NOMO-1 treated with dmso at 0.1 percent for 144 hours (cell line): Measurements from ENCODE around the gene ROBO1.
A peak's percentile ranks its signal among the peaks of the same experiment; 100 is the strongest.

ENCODE experiments used
- DNase-seq: peaks from one replicate; lab custom pipeline; 2025; ENCODE audit not compliant: unreplicated experiment; lab: John Stamatoyannopoulos, UW

The ROBO1 gene

DNA sequence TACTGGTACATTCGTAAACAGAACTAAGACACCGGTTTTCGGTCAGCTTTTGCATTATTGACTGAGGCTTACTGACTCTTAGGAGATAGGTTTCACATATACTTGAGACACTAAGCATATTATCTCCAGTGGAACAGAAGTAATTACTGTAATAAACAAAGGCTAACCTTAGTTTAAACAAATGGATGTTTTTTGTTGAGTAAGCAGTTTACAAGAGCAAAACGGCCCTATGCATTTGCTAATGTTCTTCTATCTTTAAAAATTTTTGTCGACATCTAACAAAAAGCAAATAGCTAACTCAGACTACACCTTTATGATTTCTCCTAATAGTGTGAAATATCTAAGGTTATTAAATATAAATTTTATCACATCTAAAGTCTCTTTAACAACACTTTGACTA, 664.5 kb downstream of the ROBO1 start:
- DNase-seq: no peak

DNA sequence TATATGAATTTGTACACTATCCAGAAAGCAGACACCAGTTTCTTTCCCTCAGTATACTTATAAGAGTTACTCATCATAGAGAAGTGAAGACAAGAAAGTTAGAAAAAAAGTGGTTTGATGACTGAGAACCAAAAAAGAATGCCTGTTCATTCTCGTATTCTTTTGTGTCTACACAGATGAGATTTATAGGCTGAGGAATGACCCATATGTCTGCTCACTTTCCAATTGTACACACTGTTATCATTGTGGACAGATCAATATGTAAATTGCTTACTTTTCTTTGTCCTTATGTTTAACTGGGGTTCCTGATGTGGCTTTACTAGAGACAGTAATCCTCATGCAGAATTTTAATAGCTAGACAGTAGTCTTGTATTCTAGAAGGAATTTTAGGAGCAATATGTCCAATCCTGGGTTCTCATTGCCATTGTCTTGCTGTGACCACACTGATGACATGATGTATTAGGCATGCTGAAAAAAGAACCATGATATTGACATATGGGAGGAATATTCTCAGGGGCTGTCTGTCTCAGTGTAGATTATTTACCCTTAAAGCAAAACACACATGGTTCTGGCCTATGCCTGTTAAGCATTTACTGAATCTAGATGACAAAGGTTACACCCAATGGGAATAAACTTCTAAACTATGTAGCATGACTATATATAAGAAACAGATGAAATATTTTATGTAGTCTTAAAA, 669.7 kb downstream of the ROBO1 start:
- DNase-seq: no peak

GRCh38 chr3:79094654-79095053, 673.1 kb downstream of the ROBO1 start:
- DNase-seq: no peak

DNA sequence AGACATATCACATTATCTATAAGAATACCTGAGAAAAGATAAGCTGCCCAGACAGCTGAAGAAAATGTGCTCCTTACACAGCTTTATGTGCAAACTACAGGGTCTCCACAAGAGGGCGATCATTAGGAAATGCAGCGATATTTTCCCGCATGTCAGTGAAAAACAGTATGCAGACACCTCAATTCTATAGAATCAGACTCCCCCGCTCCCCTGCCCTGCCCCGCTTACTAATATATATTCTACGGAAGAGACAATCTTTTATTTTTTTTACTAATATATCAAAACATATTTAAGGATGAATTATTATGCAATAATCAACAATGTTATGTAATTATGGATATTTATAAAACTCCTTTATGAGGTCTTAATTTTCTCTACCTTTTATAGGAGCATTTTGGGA, 681.3 kb downstream of the ROBO1 start:
- peak; percentile 53 for DNase-seq

DNA sequence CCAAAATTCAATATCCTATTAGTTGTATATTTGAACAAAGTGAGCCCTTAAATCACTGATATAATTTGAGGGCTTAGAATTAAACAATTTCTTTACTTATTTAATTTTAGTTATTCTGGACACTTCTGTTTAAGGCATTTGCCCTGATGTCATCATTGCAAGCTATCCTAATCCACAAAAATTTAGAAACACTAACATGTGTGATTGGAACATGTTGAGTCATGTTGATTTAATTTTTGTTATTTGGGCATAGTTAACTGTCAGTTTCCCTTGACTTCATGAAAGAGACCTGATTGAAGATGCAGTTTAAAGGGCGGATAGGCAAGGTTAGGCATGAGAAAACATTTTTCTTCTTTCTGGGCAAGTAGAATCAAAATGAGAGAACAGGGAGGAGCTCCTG, 682.6 kb downstream of the ROBO1 start:
- DNase-seq: no peak

GRCh38 chr3:79081335-79081734, 686.5 kb downstream of the ROBO1 start:
- DNase-seq: no peak

- DNase-seq: no peak
Observed at GRCh38 chr3:79074558-79074957, 693.2 kb downstream of the ROBO1 start.

GRCh38 chr3:79067734-79068133, 700.1 kb downstream of the ROBO1 start:
- DNase-seq: no peak

DNA sequence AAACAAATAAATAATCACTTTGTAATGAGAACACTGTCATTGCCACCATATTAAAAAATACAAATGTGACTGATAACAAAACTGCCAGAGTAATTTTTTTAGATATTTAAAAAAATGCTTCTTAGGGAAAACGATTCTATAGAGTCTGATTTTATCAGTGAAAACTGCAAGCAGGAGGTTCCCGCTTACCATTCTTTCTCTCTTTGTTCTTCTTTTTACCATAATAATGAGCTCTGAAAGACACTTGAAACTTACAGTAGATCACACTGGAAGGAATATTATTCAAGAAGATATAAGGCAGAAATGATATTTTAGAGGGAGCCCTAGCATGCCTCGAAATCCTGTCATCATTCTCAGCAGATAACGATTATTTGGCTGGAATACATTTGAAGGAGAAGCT, 701.3 kb downstream of the ROBO1 start:
- DNase-seq: no peak

DNA sequence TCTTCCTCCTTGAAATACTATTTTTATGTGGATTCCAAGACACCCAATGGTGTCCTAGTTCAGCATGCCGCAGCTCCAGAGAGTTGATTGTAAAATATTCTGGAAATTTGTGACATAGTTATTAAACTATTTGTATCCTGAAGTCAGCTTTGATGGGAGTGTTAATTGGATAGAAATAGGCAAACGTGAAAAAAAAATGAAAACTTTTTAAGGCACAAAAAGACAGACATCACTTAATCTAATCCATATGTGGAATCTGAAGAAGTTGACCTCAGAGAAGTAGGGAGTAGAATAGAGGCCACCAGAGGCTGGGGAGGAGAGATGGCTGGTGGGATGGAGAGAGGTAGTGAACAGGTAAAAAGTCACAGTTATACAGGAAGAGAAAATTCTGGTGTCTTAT, 704.2 kb downstream of the ROBO1 start:
- no peak for DNase-seq

DNA sequence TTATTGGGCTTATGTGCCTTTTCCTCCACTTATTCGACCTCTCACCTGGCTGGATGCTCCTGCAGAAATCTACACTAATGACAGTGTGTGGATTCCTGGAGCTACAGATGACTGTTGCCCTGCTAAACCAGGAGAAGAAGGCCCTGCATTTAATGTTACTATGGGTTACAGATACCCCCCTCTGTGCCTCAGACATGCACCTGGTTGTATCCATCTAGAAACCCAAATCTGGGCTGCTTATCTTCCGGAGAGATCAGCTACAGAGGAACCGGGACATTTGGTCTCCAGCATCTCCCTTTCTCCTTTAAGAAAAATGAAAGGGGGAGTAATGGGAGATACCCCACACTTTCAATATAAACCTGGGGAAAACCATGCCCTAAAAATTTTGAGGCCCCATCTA, 710.0 kb downstream of the ROBO1 start:
- no peak for DNase-seq

GRCh38 chr3:79056498-79056897, 711.3 kb downstream of the ROBO1 start:
- no peak for DNase-seq

GRCh38 chr3:79052054-79052681, 715.6 kb downstream of the ROBO1 start:
- no peak for DNase-seq

DNA sequence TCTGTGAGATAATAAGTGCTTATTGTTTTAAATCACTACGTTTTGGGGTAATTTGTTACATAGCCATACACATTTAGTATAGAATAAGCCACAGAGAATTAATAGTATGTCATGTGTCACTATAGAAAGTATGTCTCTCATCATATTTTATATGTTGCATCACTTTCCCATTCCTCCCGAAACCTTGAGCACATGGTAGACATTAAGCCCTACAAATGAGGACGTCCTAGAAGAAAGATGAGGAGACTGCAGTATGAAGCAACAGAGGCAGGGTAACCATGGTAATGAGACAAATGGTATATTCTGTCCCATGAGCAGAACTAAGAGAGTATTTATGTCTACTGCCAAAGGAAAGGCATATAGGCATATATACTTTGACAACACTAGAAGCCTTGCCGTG, 720.2 kb downstream of the ROBO1 start:
- DNase-seq: no peak

DNA sequence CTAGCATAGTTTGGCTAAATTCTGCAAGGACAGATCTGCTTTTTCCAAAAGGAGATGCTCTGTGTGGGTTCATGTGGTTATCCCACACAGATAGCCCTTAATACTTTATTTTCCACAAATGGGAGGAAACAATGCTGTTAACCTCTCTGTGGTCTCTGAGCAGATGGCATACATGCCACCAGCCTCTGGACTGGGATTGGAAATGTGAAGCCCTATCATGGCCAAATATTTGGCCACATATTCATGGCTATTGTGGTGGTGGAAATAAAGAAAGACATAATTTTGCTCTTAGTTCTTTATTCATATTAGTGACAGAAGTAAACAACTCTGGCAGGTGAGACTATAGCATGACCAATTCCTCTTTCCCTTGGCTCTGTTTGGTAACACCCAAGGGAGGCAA, 726.2 kb downstream of the ROBO1 start:
- no peak for DNase-seq

GRCh38 chr3:79040701-79041100, 727.1 kb downstream of the ROBO1 start:
- no peak for DNase-seq

- DNase-seq: no peak
Observed at GRCh38 chr3:79040091-79040490, 727.7 kb downstream of the ROBO1 start.

DNA sequence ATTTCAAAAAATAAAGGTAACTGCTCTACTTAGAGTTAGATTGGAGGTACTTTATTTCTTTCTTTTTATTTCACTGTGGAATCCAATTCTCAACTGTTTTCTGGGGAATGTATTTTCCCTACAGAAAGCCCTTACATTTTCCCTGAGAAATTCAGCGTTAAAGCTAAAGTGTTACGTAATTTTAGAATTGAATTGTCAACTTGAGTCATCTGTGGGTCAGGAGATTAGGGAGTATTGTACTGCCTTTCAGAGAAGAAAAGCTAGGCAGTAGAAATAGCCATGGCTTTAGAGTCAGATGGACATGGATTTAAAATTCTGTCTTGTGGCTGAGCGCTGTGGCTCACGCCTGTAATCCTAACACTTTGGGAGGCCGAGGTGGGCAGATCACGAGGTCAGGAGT, 728.6 kb downstream of the ROBO1 start:
- no peak for DNase-seq

- no peak for DNase-seq
Observed at GRCh38 chr3:79038636-79039035, 729.2 kb downstream of the ROBO1 start.

DNA sequence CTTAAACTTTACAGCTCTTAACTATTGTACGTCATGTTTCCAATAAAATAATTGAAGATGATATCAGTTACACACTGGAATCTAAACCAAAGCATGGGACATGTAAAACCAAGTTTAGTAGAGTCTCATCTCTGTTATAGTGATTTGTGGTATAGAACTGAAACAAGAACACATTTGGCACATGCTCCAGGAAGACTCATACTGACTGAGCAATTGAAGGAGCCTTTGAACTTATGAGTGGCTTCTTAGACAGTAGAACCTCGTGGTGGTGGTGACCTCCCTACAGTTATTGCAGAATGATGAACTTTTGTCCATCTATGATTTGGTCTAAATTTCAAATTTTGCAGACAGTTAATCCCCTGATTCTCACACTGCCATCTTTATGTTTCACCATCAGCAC, 729.7 kb downstream of the ROBO1 start:
- no peak for DNase-seq

DNA sequence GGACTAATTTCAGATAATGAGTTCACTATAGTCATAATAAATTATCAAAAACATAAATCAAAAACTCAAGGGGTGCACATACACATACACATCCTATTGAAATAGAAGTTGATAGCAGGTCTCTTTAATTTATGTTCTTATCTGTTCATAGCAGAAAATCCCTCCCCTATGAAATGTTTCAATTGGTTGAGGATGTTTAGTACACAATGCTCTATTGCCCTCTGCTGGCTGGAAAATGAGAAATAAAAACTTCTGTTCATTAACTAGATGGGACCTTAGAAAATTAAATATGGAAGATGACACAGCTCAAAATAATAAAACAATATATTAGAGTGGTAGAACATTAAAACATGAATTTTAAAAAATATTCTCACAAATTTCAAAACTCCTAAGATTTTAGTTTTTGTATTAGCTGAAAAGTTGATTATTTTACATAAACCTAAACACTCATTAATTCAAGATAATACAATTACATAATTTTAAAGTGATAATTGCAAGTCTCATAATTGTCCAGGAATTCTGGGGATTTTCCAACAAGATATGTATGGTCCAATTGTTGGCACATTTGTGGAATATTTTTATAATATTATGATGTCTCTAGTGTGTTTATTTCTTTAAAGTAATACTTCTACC, 735.0 kb downstream of the ROBO1 start:
- DNase-seq: no peak

GRCh38 chr3:79030157-79030556, 737.6 kb downstream of the ROBO1 start:
- no peak for DNase-seq

GRCh38 chr3:79028916-79029315, 738.9 kb downstream of the ROBO1 start:
- no peak for DNase-seq
